K562 (cell line): Measurements from ENCODE around the gene CCDC171. TPM values are rescaled to one million over a fixed set of nuclear protein-coding genes. Genes with fewer than 3 reads are reported as not detected.

Source experiments
- ATAC-seq: fragments of 200-7000 bp; cut with Tn5 transposase; 3 replicates; pipeline ENCODE4 v1.9.1; 2020; ENCODE audit warnings: moderate library complexity
- BruUV-seq: library from RNA; stranded (reverse); fragments of 400-500 nt; replicated peaks from 2 replicates; lab custom pipeline; 2021; lab: Mats Ljungman, UMichigan
- CTCF ChIA-PET: fragments of 300-600 bp; formaldehyde crosslinking; extraction: SDS; loops from one replicate; lab custom pipeline; 2021; ENCODE audit warnings: low intra/inter-chr PET ratio; lab: Yijun Ruan, JAX
- POLR2A ChIA-PET: fragments of 300-600, 350-650 bp; sonication (Branson Sonifier 250); formaldehyde crosslinking; extraction: SDS; loops from one replicate; lab custom pipeline; 2021; ENCODE audit warnings: antibody characterized with exemption, inconsistent platforms; lab: Yijun Ruan, JAX
- DNase-seq, 4 experiments: peaks; one replicate each; pipeline versions ENCODE4 v3.0.0 to v3.0.0-alpha.2; 2011 to 2018; ENCODE audit warnings: low spot score in 3 of 4, mixed read lengths in 3 of 4; ENCODE audit errors: extremely low read depth in 1 of 4
- FAIRE-seq: peaks from 2 replicates; lab custom pipeline; 2011; peaks lifted over from hg19 to GRCh38; lab: Jason Lieb, UNC
- H2AFZ ChIP-seq: 2 replicates; pipeline ENCODE4 v1.6.0; 2011; ENCODE audit warnings: low read depth, low read length, control low read depth, inconsistent platforms
- H3K27ac ChIP-seq: fragments of 200-600 bp; 3 replicates; pipeline ENCODE4 v1.8.0; 2011; ENCODE audit warnings: low read depth, mild to moderate bottlenecking, control low read depth, inconsistent platforms, low read length, moderate library complexity, mixed read lengths; ENCODE audit errors: extremely low read depth
- H3K27me3 ChIP-seq, 2 experiments: fragments of 300-600 bp in 1 of 2; 2 replicates in 1 of 2; 3 replicates in 1 of 2; pipeline versions ENCODE4 v1.6.0 to v1.8.0; 2011; ENCODE audit warnings: inconsistent platforms in 2 of 2, low read length in 2 of 2, mild to moderate bottlenecking in 1 of 2, mixed read lengths in 1 of 2, moderate library complexity in 1 of 2; ENCODE audit not compliant: control insufficient read depth in 2 of 2, insufficient read depth in 2 of 2
- H3K36me3 ChIP-seq: fragments of 300-600 bp; 3 replicates; pipeline ENCODE4 v1.8.0; 2011; ENCODE audit warnings: mild to moderate bottlenecking, low read length, inconsistent platforms; ENCODE audit not compliant: control insufficient read depth, insufficient read depth
- H3K4me1 ChIP-seq, 2 experiments: fragments of 200-600 bp in 1 of 2; replicated peaks in 1 of 2; 2 replicates in 1 of 2; 3 replicates in 1 of 2; pipeline versions ENCODE4 v1.5.1 to v1.8.0; 2011; ENCODE audit warnings: inconsistent platforms in 2 of 2, low read length in 2 of 2, mild to moderate bottlenecking in 1 of 2, mixed read lengths in 1 of 2, moderate library complexity in 1 of 2; ENCODE audit not compliant: control insufficient read depth in 2 of 2, insufficient read depth in 2 of 2
- H3K4me2 ChIP-seq: 2 replicates; pipeline ENCODE4 v1.6.1; 2011; ENCODE audit warnings: low read length, control low read depth, inconsistent platforms, mixed read lengths; ENCODE audit not compliant: insufficient read depth
- H3K4me3 ChIP-seq: fragments of 200-600 bp; sonication (generic), shearing (Covaris generic); 2 replicates; pipeline ENCODE4 v1.5.1; 2016; ENCODE audit warnings: control low read depth, inconsistent platforms
- H3K79me2 ChIP-seq: fragments of 200-600 bp; 3 replicates; pipeline ENCODE4 v1.8.0; 2011; ENCODE audit warnings: low read length, inconsistent platforms; ENCODE audit not compliant: control insufficient read depth, insufficient read depth
- H3K9ac ChIP-seq, 2 experiments: 2 replicates each; pipeline versions ENCODE4 v1.6.0 to v1.6.1; 2011; ENCODE audit warnings: low read depth in 2 of 2, low read length in 2 of 2, control low read depth in 1 of 2, inconsistent platforms in 1 of 2, mild to moderate bottlenecking in 1 of 2, mixed read lengths in 1 of 2; ENCODE audit not compliant: insufficient read depth in 1 of 2
- H3K9me1 ChIP-seq: one replicate; pipeline ENCODE4 v1.6.0; 2011; ENCODE audit warnings: inconsistent platforms, mild to moderate bottlenecking, low read length, moderate library complexity; ENCODE audit not compliant: control insufficient read depth, insufficient read depth
- H3K9me3 ChIP-seq: replicated peaks from 2 replicates; pipeline ENCODE4 v1.5.1; 2011; ENCODE audit warnings: low read depth, low read length, inconsistent platforms; ENCODE audit not compliant: control insufficient read depth, insufficient read depth
- H4K20me1 ChIP-seq: replicated peaks from 2 replicates; pipeline ENCODE4 v1.6.1; 2011; ENCODE audit warnings: low read length, inconsistent platforms, mixed read lengths; ENCODE audit not compliant: control insufficient read depth, insufficient read depth
- CBX3 ChIP-seq, 2 experiments: IDR thresholded peaks; 1 replicate in 1 of 2; 2 replicates in 1 of 2; pipeline ENCODE4 v1.6.1; 2012; ENCODE audit warnings: inconsistent platforms in 2 of 2, low read length in 2 of 2, borderline replicate concordance in 1 of 2, control low read depth in 1 of 2
- ESRRA ChIP-seq: fragments of 450-650 bp; IDR thresholded peaks from 2 replicates; pipeline ENCODE4 v1.6.1; 2014; ENCODE audit warnings: low read depth, mild to moderate bottlenecking, moderate library complexity, borderline replicate concordance
- FIP1L1 ChIP-seq: fragments of 200-400 bp; formaldehyde crosslinking; IDR thresholded peaks from 2 replicates; pipeline ENCODE4 v1.6.1; 2018; ENCODE audit warnings: mild to moderate bottlenecking, low read depth, low read length; ENCODE audit not compliant: poor library complexity, severe bottlenecking
- FOXO4 ChIP-seq: fragments of 450-650 bp; formaldehyde crosslinking; IDR thresholded peaks from 2 replicates; pipeline ENCODE4 v1.4.0; 2020; ENCODE audit warnings: mild to moderate bottlenecking, moderate library complexity
- PREB ChIP-seq: sonication (generic); formaldehyde crosslinking; IDR thresholded peaks from 2 replicates; pipeline ENCODE4 v1.8.1; 2023; ENCODE audit warnings: mild to moderate bottlenecking, missing genetic modification reagents
- SUPT5H ChIP-seq: fragments of 450-650 bp; IDR thresholded peaks from 2 replicates; pipeline ENCODE4 v1.6.1; 2016
- whole genome bisulfite sequencing: fragments of 100-300 bp; shearing (Covaris generic); methylation state at CpG from one replicate; pipeline ENCODE4 v1.1.6; 2016; ENCODE audit warnings: low coverage, mixed read lengths; ENCODE audit not compliant: insufficient coverage; ENCODE audit errors: missing lambda C conversion rate; 5-methylcytosine and 5-hydroxymethylcytosine counted together
- in situ Hi-C: fragments of 300-500 bp; cut with MboI; formaldehyde crosslinking; loops from 4 replicates; pipeline ENCODE4 v1.15.0; 2018; ENCODE audit warnings: inconsistent platforms, mixed read lengths
- intact Hi-C: fragments of 100-400 bp; cut with micrococcal nuclease; formaldehyde crosslinking; loops from 2 replicates; pipeline ENCODE4 v1.14.2; 2022
- polyA plus RNA-seq, 8 experiments: library from polyadenylated mRNA; depleted of rRNA in 4 of 8; stranded (reverse) in 5 of 8; unstranded in 3 of 8; fragments of >200 nt; fragmentation: Nextera tagmentation in 2 of 8; fragmentation: Illumina TruSeq in 1 of 8; extraction: Ambion mirVana in 2 of 8; extraction: Trizol in 1 of 8; gene quantifications; 2 replicates each; pipeline versions ENCODE4 v1.2.1 to v1.2.3, GENCODE V29; 2011 to 2014; ENCODE audit warnings: inconsistent platforms in 1 of 8, missing spikeins in 1 of 8
- total RNA-seq, 7 experiments: library from RNA; depleted of rRNA in 6 of 7; stranded (reverse); fragments of >200 nt in 6 of 7; fragmentation: Illumina TruSeq in 2 of 7; extraction: Trizol in 2 of 7; gene quantifications; 2 replicates each; pipeline versions ENCODE4 v1.2.1 to v1.2.3, GENCODE V29; 2011 to 2021; ENCODE audit warnings: low replicate concordance in 1 of 7

The CCDC171 gene
- total and polyA plus RNA-seq, 9 of the 15 experiments (the other 6 are each of a cell fraction or from before 2014, with no cell fraction given) = 0.08 to 3.8 (median 0.27) TPM

GRCh38 chr9:15769547-15769946 is 216.7 kb downstream of the CCDC171 start:
- TF ChIP-seq CBX3 (IDR thresholded peaks at IDR 0.05; ENCODE audit: borderline replicate concordance in 1 of 2, low read length in 2 of 2) (no peak), ESRRA (no peak), SUPT5H (no peak), FIP1L1 (no peak), FOXO4 (no peak), PREB (no peak)
- ChIA-PET POLR2A (no interaction called here), CTCF (no interaction called here)
- Histone ChIP-seq H3K27ac (no peak overlapping the region), H2AFZ (no peak overlapping the region), H3K27me3 (no peaks in the 10 kb centered on the region), H3K36me3 (no peaks in the 10 kb centered on the region), H3K4me1 (no peaks in the 10 kb centered on the region), H3K4me2 (no peak overlapping the region), H3K9me3 (no peaks in the 10 kb centered on the region), H3K9ac (no peak overlapping the region), H3K79me2 (no peaks in the 10 kb centered on the region), H4K20me1 (no peaks in the 10 kb centered on the region), H3K4me3 (no peak overlapping the region), H3K9me1 (no peaks in the 10 kb centered on the region)
- intact Hi-C loops = no loop called here
- in situ Hi-C loops = no loop called here
- no peak for DNase-seq
- BruUV-seq = no TSS peak
- no peak for FAIRE-seq
- ATAC-seq = no peak
- WGBS = 8% methylated on average over 4 of the region's 5 CpGs
